ENCODE measurements around the gene AMN. TPM values are rescaled to one million over a fixed set of nuclear protein-coding genes. Genes with fewer than 3 reads are reported as not detected.

The AMN gene
- total and polyA plus RNA-seq, 2 experiments from 2014 or later: 0.69 to 1.2 TPM

GRCh38 chr14:102902086-102902485 lies 20.4 kb upstream of the AMN start:
- no peaks in the 10 kb centered on the region for H3K27me3 ChIP-seq (ENCODE audit: insufficient read depth)
- no peaks in the 10 kb centered on the region for H3K4me1 ChIP-seq (ENCODE audit: insufficient read depth)
- H4K20me1 ChIP-seq (replicated peaks; ENCODE audit: insufficient read depth): no peaks in the 10 kb centered on the region
- H2AFZ ChIP-seq: no peak overlapping the region
- Mint-ChIP-seq H3K4me1 (peaks cover 4% of the 10 kb centered on the region; the same call in 2 of the 3 replicates), H3K27ac (no peak overlapping the region), H3K36me3 (ENCODE audit: low read depth) (peaks cover 28% of the 10 kb centered on the region), H3K4me3 (no peak overlapping the region), H3K27me3 (ENCODE audit: insufficient read depth, low read depth, poor library complexity) (peaks cover 4% of the 10 kb centered on the region), H3K9me3 (peaks cover 20% of the 10 kb centered on the region)
- 0 out of 2 replicates have a peak, but pooled peaks cover 4% of the 10 kb centered on the region for H3F3A ChIP-seq (replicated peaks; ENCODE audit: low read depth)
- H3K4me2 ChIP-seq: no peak overlapping the region
- no peaks in the 10 kb centered on the region for H3K36me3 ChIP-seq (ENCODE audit: insufficient read depth)
- no peak overlapping the region for H3K27ac ChIP-seq (ENCODE audit: low read depth)
- H3K9me2 ChIP-seq (ENCODE audit: insufficient read depth): no peaks in the 10 kb centered on the region
- ATAC-seq: no peak
- no peaks in the 10 kb centered on the region for H3K79me2 ChIP-seq (replicated peaks; ENCODE audit: insufficient read depth)
- no peak for TF ChIP-seq REST (IDR thresholded peaks at IDR 0.05; ENCODE audit: unreplicated experiment)
- TF ChIP-seq ETS1 (IDR thresholded peaks at IDR 0.05): no peak
- no peak for TF ChIP-seq ZNF462 (CRISPR knock-in tag; IDR thresholded peaks at IDR 0.05)
- TF ChIP-seq CTCF (conservative IDR thresholded peaks at IDR 0.05; ENCODE audit: low read depth in 2 of 2): no peak
- TF ChIP-seq EZH2 (IDR thresholded peaks at IDR 0.05; ENCODE audit: low read depth, unreplicated experiment): no peak
- no peak for TF ChIP-seq NANOG (IDR thresholded peaks at IDR 0.05; ENCODE audit: borderline replicate concordance)
- no peak for TF ChIP-seq JUNB (IDR thresholded peaks at IDR 0.05; ENCODE audit: unreplicated experiment)
- no peak for DNase-seq (ENCODE audit: low spot score)
- no peak overlapping the region for H3K4me3 ChIP-seq

Data from GM23338 (cell line).